Sigmoid colon (tissue), 7 donors: ENCODE results near the gene SYPL1. TPM values are rescaled to one million over a fixed set of nuclear protein-coding genes. Genes with fewer than 3 reads are reported as not detected.
A peak's percentile ranks its signal among the peaks of the same experiment; 100 is the strongest.

ENCODE experiments used
- DNase-seq: peaks from one replicate; pipeline ENCODE4 v3.0.0-alpha.2; 2019
- H3K27ac ChIP-seq, 4 donors: fragments of 200-600 bp; sonication (generic); one replicate each; pipeline ENCODE4 v1.5.1; 2016 to 2019; ENCODE audit warnings: mild to moderate bottlenecking in 1 of 4
- H3K27me3 ChIP-seq, 3 donors: fragments of 200-600 bp; sonication (generic); one replicate each; pipeline ENCODE4 v1.5.1; 2019; ENCODE audit warnings: mild to moderate bottlenecking in 1 of 3
- H3K36me3 ChIP-seq, 4 donors: fragments of 200-600 bp; sonication (generic); one replicate each; pipeline ENCODE4 v1.5.1; 2016 to 2019
- H3K4me1 ChIP-seq, 4 donors: fragments of 200-600 bp; sonication (generic); one replicate each; pipeline ENCODE4 v1.5.1; 2017 to 2019
- H3K4me3 ChIP-seq, 4 donors: fragments of 200-600 bp; sonication (generic); one replicate each; pipeline ENCODE4 v1.5.1; 2017 to 2019; ENCODE audit warnings: mild to moderate bottlenecking in 2 of 4, moderate library complexity in 1 of 4
- H3K9me3 ChIP-seq, 4 donors: fragments of 200-600 bp in 3 of 4; sonication (generic) in 3 of 4; one replicate each; pipeline versions ENCODE4 v1.5.1 to v1.6.1; 2013 to 2019
- CTCF ChIP-seq, 4 experiments: fragments of 450-650 bp in 3 of 4; fragments of 200-600 bp in 1 of 4; IDR thresholded peaks; one replicate each; pipeline ENCODE4 v1.5.1; 2016 to 2019; ENCODE audit warnings: antibody characterized with exemption in 4 of 4, mild to moderate bottlenecking in 3 of 4, moderate library complexity in 2 of 4
- EP300 ChIP-seq, 4 donors: sonication (generic); formaldehyde crosslinking; IDR thresholded peaks; one replicate each; pipeline ENCODE4 v1.6.1; 2017; ENCODE audit warnings: antibody characterized with exemption in 4 of 4
- POLR2A ChIP-seq, 2 donors: fragments of 450-650 bp; IDR thresholded peaks; one replicate each; pipeline ENCODE4 v1.6.1; 2016; ENCODE audit warnings: antibody characterized with exemption in 2 of 2, mild to moderate bottlenecking in 2 of 2, moderate library complexity in 2 of 2
- POLR2AphosphoS5 ChIP-seq, 4 donors: sonication (generic); formaldehyde crosslinking; IDR thresholded peaks; one replicate each; pipeline ENCODE4 v1.6.1; 2017; ENCODE audit warnings: antibody characterized with exemption in 4 of 4
- WGBS, 2 donors: extraction: QIAGEN DNeasy Blood & Tissue Kit; methylation state at CpG; one replicate each; pipeline ENCODE4 v1.1.7; 2013; 5-methylcytosine and 5-hydroxymethylcytosine counted together
- intact Hi-C: fragments of 100-400 bp; cut with DNase I; formaldehyde crosslinking; loops from one replicate; pipeline ENCODE4 v1.15.1; 2023
- polyA plus RNA-seq, 3 donors: library from polyadenylated mRNA; stranded (reverse); fragments of 200-250 nt; gene quantifications; one replicate each; pipeline ENCODE4 v1.2.3, GENCODE V29; 2013
- total RNA-seq, 4 donors: library from RNA; depleted of rRNA; stranded (reverse); fragments of >200 nt; gene quantifications; one replicate each; pipeline ENCODE4 v1.1.0, GENCODE V29; 2016
- donor health status: healthy with polysubstance abuse.
- donor health status: Bipolar disorder and iron deficiency.
- donor health status: healthy.

The SYPL1 gene
- total and polyA plus RNA-seq, 7 donors: 21.0 to 184 (median 99.5) TPM

- Histone ChIP-seq H3K4me1 (peaks cover 0 to 71% (median 60%) of the 10 kb centered on the region in 4 donors), H3K36me3 (no peaks in the 10 kb centered on the region), H3K4me3 (peak overlapping the region; percentile 62 to 81 (median 73)), H3K27ac (peak overlapping the region; percentile 95 to 100 (median 96)), H3K27me3 (no peaks in the 10 kb centered on the region), H3K9me3 (no peaks in the 10 kb centered on the region)
- intact Hi-C loops: loop anchor here (2.0 kb wide), 1 partner anchor 43 kb away; no protein-coding TSS in a partner anchor
- TF ChIP-seq CTCF (IDR thresholded peaks at IDR 0.05): no peak
- TF ChIP-seq EP300 (IDR thresholded peaks at IDR 0.05): no peak
- TF ChIP-seq POLR2AphosphoS5 (IDR thresholded peaks at IDR 0.05): peak in 1 of 4 donors; percentile 18
- no peak for DNase-seq
These were observed 1.9 kb downstream of the SYPL1 start for GRCh38 chr7:106110238-106110560.

GRCh38 chr7:106109521-106110237 lies 2.4 kb downstream of the SYPL1 start:
- H3K36me3 ChIP-seq: no peaks in the 10 kb centered on the region
- no peaks in the 10 kb centered on the region for H3K27me3 ChIP-seq
- no peak for DNase-seq
- peaks cover 0 to 71% (median 61%) of the 10 kb centered on the region in 4 donors for H3K4me1 ChIP-seq
- H3K4me3 ChIP-seq: peak overlapping the region in 3 of 4 donors; percentile 65 to 81 (median 81)
- intact Hi-C loops: loop anchor here (2.0 kb wide), 1 partner anchor 43 kb away; no protein-coding TSS in a partner anchor
- 79 to 89% methylated on average over 6 of the region's 6 CpGs for WGBS, 2 donors
- no peak for TF ChIP-seq EP300 (IDR thresholded peaks at IDR 0.05)
- TF ChIP-seq CTCF (IDR thresholded peaks at IDR 0.05): no peak
- TF ChIP-seq POLR2A (IDR thresholded peaks at IDR 0.05): no peak
- TF ChIP-seq POLR2AphosphoS5 (IDR thresholded peaks at IDR 0.05): no peak
- H3K9me3 ChIP-seq: no peaks in the 10 kb centered on the region
- peak overlapping the region in 3 of 4 donors; percentile 95 to 100 (median 98) for H3K27ac ChIP-seq

- H3K4me1 ChIP-seq: peaks cover 0 to 76% (median 64%) of the 10 kb centered on the region in 4 donors
- H3K36me3 ChIP-seq: no peaks in the 10 kb centered on the region
- no peak for TF ChIP-seq POLR2A (IDR thresholded peaks at IDR 0.05)
- peak overlapping the region in 2 of 4 donors; percentile 2 to 4 for H3K4me3 ChIP-seq
- H3K9me3 ChIP-seq: no peaks in the 10 kb centered on the region
- no peaks in the 10 kb centered on the region for H3K27me3 ChIP-seq
- intact Hi-C loops: no loop called here
- no peak for DNase-seq
- H3K27ac ChIP-seq: peak overlapping the region in 3 of 4 donors; percentile 95 to 100 (median 98)
- 55 to 84% methylated on average over 1 of the region's 1 CpG for WGBS, 2 donors
These were observed 3.1 kb downstream of the SYPL1 start for GRCh38 chr7:106108991-106109390.

GRCh38 chr7:106104721-106105260 lies 7.3 kb downstream of the SYPL1 start:
- peaks cover 0 to 98% (median 82%) of the 10 kb centered on the region in 4 donors for H3K4me1 ChIP-seq
- WGBS, 2 donors: 90 to 98% methylated on average over 2 of the region's 2 CpGs
- no peaks in the 10 kb centered on the region for H3K27me3 ChIP-seq
- intact Hi-C loops: no loop called here
- H3K36me3 ChIP-seq: no peaks in the 10 kb centered on the region
- H3K4me3 ChIP-seq: no peak overlapping the region
- no peak overlapping the region for H3K27ac ChIP-seq
- DNase-seq: no peak
- TF ChIP-seq POLR2A (IDR thresholded peaks at IDR 0.05): no peak
- no peak for TF ChIP-seq EP300 (IDR thresholded peaks at IDR 0.05)
- TF ChIP-seq CTCF (IDR thresholded peaks at IDR 0.05): no peak
- TF ChIP-seq POLR2AphosphoS5 (IDR thresholded peaks at IDR 0.05): no peak
- H3K9me3 ChIP-seq: no peaks in the 10 kb centered on the region

GRCh38 chr7:106102387-106102966 lies 9.6 kb downstream of the SYPL1 start:
- TF ChIP-seq POLR2AphosphoS5 (IDR thresholded peaks at IDR 0.05): no peak
- TF ChIP-seq CTCF (IDR thresholded peaks at IDR 0.05): no peak
- TF ChIP-seq EP300 (IDR thresholded peaks at IDR 0.05): no peak
- TF ChIP-seq POLR2A (IDR thresholded peaks at IDR 0.05): no peak
- no peak overlapping the region for H3K27ac ChIP-seq
- no peaks in the 10 kb centered on the region for H3K27me3 ChIP-seq
- H3K4me3 ChIP-seq: no peak overlapping the region
- H3K4me1 ChIP-seq: peaks cover 0 to 93% (median 70%) of the 10 kb centered on the region in 4 donors
- no peaks in the 10 kb centered on the region for H3K9me3 ChIP-seq
- intact Hi-C loops: no loop called here
- DNase-seq: no peak
- 91 to 96% methylated on average over 6 of the region's 6 CpGs for WGBS, 2 donors
- peaks cover 0 to 4% (median 1%) of the 10 kb centered on the region in 4 donors for H3K36me3 ChIP-seq
